K562 treated with DMSO at 1 percent for 24 hours (cell line): ENCODE data around the gene TNP2. TPM values are rescaled to one million over a fixed set of nuclear protein-coding genes. Genes with fewer than 3 reads are reported as not detected.

Experiments
- total RNA-seq: library from RNA; unstranded; fragments of 300-600 nt; gene quantifications from 2 replicates; pipeline ENCODE4 v1.2.3, GENCODE V29; 2022; ENCODE audit warnings: low read depth; ENCODE audit not compliant: insufficient read depth

The TNP2 gene
- total RNA-seq = not detected in 2 replicates

GRCh38 chr16:11268921-11269375 is at the start of gene TNP2:
Gene TNP2, minus strand, starts transcription at chr16:11269325. Its CDS starts 63 bp downstream, at chr16:11269262.

GRCh38 chr16:11280616-11281522 is 11.7 kb upstream of the TNP2 start, which contains the start of gene PRM1:
Gene PRM1, minus strand, starts transcription at chr16:11281330. Its CDS starts 92 bp downstream, at chr16:11281238.

GRCh38 chr16:11276143-11276895 is 7.2 kb upstream of the TNP2 start, which contains the start of gene PRM2:
Gene PRM2, minus strand, starts transcription at chr16:11276480. Its CDS starts 110 bp downstream, at chr16:11276370.

GRCh38 chr16:11272921-11273720 is 4.0 kb upstream of the TNP2 start, which contains the start of gene PRM3:
Gene PRM3, minus strand, starts transcription at chr16:11273629. Its CDS starts 34 bp downstream, at chr16:11273595.

GRCh38 chr16:11255737-11256660 is 13.1 kb downstream of the TNP2 start, which contains the start of gene SOCS1:
Gene SOCS1, minus strand, starts transcription at chr16:11256204. Its CDS starts 726 bp downstream, at chr16:11255478.

Other genes with a start within 250 kb of the TNP2 start
- gene SOCS1, start 13.1 kb downstream of the TNP2 start, total RNA-seq = 137 and 153 TPM in 2 replicates
- not detected in 2 replicates for gene PRM3, start 4.3 kb upstream of the TNP2 start, total RNA-seq
- gene PRM2, start 7.2 kb upstream of the TNP2 start, total RNA-seq = not detected in 2 replicates
- not detected in 2 replicates for gene PRM1, start 12.0 kb upstream of the TNP2 start, total RNA-seq
- gene RMI2, start 76.1 kb upstream of the TNP2 start, total RNA-seq = 72.9 and 75.2 TPM in 2 replicates